NCI-H748 (cell line): ENCODE data around the gene CDHR3.
A peak's percentile ranks its signal among the peaks of the same experiment; 100 is the strongest.
"Not testable (repeated sequence)": the region's sequence is repeated elsewhere in the genome, so short reads cannot be mapped to it uniquely, and the experiment has no call there.

Experiments used
- DNase-seq: peaks from one replicate; lab custom pipeline; 2025; ENCODE audit not compliant: unreplicated experiment; lab: John Stamatoyannopoulos, UW

The CDHR3 gene

DNA sequence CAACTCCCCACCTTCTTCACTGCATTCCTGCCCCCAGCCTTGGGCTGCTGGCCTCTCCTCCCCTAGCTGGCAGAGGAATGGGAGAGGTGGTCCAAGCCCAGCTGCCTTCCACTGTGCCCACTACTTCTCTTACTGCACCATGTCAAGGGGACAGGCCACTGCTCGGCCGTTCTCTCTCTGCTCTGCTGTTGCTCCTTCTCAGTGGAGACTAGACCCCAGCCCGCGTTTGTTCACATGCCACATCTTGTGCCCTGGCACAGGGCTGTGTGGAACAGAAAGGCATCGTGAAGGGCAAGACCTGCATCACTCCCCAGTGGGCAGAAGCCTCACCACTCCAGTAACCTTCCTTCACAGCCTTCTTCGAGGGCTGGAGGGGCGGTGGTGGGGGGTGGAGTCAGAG, 711 bp upstream of the CDHR3 start:
- DNase-seq: no peak

DNA sequence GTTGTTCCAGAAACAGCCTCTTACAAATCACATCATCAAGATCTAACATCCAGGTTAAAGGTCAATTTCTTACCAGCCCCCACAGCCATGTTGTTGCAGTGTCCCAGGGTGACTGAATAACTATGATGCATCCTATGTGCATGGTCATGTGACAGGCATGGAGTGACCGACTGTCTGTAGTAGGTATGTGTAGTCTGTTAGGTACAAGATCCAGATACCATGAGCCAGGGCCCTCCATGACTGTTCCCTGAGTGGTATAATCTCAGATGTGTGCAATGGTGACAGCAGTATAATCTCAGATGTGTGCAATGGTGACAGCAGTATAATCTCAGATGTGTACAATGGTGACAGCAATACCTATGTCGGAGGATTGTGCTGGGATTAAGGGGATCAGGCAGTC, 8.8 kb downstream of the CDHR3 start:
- no peak for DNase-seq

DNA sequence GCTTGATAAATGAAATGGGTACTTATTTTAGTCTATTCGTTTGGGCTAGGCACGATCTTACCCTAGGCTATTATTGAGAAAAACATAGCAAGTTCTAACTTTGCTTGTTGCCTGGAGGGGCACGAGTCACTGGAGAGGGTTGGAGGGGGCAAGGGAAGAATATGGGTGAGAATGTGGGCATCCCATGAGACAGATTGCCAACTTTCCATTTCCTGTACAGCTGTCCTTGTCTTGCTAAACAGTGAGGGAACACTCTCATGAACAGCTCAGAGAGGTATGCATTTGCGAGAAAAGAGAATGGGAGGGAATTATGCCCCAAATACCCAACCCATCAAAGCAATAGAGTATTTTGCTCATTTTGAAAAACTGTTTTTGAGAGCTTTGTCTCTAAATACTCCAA, 9.2 kb downstream of the CDHR3 start:
- no peak for DNase-seq

DNA sequence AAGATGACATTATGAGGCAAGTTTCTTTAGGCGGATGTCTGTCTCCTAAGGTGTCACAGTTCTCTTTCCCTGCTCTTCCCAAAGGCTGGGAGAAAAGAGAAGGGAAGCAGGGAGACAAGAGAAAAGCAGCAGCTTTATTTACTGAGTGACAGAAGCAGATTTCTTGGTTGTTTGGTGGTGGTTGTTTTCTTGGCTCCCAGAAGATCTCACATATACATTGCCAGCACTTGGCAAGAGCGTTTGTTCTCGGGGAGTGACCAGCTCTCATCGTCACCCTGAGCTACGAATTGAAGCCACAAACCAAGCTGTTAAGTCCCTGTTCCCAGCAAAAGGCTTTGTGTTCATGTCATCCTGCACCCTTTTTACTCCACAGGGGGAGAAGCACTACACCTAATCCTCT, 11.4 kb downstream of the CDHR3 start:
- no peak for DNase-seq

DNA sequence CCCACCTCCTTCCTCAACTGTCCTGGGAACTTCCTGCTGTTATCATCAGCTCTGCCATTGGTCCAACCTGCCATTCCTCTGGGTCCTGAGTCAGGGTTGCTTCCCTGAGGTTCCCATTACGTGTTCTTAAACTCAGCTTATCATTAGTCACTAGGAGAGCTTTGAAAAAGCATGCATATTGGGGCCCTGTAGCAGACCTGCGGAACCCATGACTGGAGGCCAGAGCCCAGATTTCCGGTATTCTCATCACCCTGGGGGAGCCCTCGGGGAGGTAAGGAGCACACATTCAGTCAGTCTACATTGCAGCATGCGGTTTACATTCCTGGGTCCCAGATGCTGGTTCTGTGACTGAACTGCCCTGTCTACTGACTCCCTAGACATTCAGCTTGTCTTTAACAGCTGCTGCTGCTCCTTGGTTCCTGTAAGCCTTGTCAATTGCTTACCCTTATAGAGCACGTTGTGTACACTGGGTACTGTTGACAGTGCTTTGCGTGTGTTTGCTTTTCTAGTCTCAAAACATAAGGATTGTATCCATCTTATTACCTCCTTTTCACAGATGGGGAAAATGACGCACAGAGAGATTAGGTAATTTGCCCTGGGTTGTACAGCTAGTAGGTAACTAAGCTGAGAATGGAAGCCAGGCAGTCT, 12.8 kb downstream of the CDHR3 start:
- peak; percentile 82 for DNase-seq

DNA sequence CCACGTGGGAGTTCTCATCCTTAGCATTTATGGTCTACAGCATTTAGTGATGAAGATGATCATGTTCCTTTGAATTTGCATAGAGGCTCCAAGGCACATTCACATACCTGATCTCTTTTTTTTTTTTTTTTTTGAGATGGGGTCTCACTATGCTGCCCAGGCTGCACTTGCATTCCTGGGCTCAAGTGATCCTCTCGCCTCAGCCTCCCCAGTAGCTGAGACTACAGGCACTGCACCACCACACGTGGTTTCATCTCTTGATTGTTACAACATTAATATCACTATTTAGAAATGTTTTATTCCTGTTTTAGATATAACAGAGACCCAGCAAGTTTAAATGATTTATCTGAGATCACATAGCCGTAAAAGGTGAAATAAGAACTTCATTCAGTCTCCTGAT, 13.8 kb downstream of the CDHR3 start:
- no peak for DNase-seq

DNA sequence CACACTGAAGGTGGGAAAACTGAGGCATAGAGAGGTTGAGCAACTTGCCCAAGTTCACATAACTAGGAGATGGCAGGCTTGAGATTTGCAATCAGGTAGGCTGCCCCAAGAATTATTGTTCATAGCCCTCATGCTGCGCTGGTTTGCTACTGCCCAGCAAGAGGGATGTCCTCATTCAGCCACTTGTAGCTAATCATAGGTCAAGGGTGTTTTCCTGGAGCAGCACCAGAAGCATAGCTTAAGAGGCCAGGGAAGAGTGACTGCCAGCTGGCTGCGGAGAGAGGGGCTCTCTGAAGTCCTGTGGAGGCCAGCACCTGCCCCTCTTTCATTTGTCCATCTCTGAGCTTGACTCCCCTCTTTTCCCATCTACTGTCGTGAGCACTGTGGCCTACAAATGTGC, 15.0 kb downstream of the CDHR3 start:
- DNase-seq: no peak

DNA sequence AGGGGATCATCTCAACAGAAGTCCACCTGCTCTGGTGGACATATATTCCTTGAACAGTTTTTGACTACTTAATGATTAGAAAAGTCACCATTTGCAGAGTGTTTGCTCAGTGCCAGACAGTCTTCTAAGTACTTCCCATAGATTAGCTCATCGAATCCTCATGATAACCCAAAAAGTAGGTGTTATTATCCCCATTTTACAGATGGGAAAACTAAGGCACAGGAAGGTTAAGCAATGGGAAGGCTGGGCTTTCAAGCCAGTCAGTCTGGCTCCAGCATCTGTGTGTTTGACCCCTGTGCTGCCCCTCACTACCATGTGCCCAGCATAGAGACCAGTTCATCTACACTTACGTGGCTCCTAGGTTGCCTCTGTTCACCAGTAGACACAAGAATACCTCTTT, 15.9 kb downstream of the CDHR3 start:
- DNase-seq: no peak

DNA sequence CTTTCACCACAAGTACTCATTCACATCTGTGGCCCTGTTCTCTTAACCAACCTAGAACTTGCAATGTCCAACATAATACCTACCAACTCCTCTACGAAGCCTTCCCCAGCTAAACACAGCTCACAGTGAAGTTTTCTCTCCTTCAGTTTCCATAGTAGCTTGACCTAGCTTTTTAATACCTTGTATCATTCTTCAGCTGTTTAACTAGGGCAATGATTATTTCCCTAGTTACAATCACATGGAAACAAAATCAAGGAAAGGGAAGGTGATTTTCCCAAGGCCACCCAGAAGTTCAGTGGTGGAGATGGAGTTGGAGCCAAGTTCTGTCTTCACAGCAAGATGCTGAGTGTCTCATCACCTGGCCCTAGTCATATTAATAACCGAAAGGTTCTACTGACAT, 16.3 kb downstream of the CDHR3 start:
- DNase-seq: no peak

DNA sequence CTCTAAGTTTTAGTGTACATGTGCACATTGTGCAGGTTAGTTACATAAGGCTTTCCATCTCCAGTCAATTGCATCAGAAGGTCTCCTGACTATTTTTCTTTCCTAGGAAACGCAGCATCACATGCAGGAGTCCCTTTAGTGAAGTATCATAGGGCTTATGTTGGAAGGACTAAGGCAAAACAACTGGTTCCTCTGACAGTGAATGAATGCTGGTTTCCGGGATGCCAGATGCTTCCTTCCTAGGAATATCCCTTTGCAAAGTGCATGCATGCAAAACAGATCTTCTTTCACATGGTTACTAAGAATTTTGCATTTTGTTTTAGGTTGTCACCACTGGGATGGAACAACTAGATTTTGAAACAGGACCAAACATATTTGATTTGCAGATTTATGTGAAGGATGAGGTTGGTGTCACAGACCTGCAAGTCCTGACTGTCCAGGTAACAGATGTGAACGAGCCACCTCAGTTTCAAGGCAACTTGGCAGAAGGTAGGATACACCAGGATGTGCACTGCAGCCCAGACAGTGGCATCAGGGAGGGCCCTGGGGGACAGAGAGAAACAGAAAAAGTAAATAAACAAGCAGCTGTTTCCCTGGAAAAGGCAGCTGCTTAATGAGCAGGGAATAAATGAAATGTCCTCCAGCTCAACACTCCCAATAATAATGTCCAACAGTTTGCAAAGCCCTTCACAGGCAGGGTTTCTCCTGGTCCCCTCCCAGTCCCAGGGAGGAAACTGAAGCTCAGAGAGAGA, 17.8 kb downstream of the CDHR3 start:
- peak; percentile 82 for DNase-seq

DNA sequence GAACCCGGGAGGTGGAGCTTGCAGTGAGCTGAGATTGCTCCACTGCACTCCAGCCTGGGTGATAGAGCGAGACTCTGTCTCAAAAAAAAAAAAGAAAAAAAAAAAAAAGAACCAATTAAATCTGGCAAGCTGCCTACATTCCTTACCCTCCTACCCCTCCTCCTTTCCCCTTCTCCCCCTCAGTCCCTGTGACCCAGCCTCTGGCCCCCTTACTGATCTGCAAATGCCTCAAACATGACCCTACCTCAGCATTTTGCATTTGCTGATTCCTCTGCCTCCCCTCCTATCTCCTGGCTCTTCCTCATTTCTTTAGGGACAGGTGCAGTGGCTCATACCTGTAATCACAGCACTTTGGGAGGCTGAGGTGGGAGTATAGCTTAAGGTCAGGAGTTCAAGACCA, 19.3 kb downstream of the CDHR3 start:
- no peak for DNase-seq

DNA sequence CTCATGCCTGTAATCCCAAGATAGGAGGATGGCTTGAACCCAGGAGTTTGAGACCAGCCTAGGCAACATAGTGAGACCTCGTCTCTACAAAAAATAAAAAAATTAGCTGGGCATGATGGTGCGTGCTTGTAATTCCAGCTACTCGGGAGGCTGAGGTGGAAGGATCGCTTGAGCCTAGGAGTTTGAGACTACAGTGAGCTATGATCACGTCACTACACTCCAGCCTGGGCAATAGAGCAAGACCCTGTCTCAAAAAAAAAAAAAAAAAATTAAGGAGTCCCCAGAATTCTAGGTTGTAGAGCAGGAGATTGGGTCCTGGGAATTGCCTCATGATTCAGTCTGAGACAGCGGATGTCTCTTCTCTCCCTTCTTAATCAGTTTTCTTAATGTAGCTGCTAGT, 21.7 kb downstream of the CDHR3 start:
- not testable (repeated sequence) for DNase-seq

DNA sequence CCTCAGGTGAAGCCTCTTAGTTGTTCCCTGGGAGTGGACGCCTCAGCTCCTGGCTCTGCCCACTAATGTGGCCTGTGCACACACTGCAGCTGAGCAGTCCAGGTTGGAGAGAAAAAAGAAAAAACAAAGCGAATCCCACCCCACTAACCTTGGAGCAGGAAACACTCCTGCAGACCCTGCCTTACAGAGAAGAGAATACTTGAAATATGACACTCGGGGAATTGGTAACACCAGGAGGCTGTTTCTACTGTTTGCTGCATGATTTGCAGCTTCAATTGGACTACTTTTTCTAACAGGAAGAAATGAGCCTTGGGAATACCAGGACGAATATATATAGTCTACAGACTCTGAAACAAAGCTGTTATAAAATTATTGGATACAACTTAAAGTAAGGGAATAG, 22.2 kb downstream of the CDHR3 start:
- peak; percentile 67 for DNase-seq

DNA sequence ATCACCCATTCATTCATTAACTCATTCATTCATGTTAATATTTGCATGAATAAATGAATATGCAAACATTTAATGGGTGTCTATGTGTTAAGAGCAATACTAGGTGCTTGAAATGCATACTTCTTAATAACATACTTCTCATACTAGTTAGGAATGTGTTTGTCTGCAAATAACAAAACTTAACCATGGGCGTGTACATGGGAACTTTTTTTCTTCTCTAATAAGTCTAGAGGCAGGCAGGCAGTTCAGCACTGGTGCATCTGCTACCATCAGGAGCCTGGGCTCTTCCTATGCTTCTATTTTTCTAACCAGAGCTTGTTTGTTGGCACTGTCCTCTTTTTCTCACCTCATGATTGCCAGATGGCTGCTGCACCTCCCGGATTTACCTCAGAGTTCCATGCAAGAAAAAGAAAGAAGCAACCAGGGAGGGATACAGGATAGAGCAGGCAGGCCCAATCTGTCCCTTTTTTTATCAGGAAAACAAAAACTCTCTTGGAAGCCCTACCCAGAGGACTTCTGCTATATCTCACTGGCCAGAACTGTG, 22.7 kb downstream of the CDHR3 start:
- DNase-seq: no peak

DNA sequence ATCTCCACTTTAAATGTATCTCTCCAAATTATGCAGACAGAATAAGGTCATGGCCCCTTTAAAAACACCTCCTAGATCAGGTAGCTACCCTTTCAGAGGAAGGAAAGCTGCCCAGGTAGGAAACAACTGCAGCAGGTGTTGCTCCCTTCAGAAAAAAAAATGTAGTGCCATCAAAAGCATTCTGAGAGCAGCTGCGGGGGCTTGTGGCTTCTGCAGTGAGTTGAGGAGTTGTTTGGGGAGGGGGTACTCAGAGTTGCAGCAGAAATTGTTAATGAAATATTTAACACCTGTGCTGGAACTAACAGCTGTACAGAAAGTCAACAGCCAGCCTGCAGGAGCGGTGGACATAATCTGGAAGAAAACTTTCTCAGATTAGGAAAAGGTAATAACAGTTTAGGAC, 24.0 kb downstream of the CDHR3 start:
- no peak for DNase-seq

DNA sequence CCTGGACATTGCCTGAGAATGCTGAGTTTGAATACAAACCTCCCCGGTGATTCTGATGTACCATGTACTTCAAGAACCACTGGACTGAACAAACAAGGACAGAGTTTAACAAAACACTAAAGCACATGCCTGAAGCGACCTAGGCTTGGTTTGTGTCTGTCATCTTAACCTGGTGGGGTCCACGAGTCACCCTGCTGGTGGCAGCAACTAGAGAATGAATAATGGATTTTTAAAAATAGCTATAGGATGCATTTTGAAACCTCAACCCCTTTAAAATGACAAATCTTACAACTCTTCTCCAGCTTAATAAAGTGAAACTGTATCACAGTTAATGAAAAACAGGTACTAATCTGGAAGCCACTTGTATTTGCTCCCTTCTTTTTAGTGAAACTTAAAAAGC, 25.2 kb downstream of the CDHR3 start:
- no peak for DNase-seq

DNA sequence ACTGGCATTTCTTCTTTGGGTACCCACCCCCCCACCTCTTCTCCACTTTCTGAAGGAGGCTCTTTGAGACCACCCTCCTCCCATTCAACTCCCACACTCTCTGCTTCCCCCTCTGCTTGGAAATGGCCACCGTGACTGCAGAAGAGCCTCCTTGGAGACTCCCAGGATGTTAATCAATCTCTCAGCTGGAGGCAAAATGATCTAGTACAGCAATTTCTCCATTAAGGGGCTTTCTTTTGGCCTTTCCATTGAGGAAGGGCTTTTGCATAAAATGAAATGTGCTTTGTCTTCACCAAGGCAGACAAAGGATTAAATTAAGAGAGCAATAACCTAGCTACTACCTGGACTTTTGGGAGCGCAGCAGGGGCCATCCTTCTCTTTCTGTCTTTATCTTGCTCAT, 26.1 kb downstream of the CDHR3 start:
- DNase-seq: no peak

DNA sequence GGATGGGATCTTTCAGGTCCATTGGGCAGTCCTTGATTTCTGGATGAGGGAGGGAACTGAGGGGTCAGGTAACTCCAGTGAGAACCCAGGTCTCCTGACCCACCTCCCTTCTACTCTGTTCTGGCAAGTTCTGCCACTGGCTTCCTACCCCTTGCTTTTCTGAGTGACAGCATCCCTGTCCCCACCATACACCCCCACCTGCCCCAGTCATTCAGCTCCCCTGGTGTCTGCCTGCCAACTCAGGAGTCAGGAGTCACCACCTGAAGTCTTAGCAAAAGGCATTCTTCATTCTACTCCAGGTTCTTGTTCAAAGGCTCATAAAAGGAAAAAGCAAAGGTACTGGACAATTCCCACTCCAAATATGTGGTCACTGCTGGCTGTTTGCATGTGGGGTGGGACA, 26.6 kb downstream of the CDHR3 start:
- no peak for DNase-seq

DNA sequence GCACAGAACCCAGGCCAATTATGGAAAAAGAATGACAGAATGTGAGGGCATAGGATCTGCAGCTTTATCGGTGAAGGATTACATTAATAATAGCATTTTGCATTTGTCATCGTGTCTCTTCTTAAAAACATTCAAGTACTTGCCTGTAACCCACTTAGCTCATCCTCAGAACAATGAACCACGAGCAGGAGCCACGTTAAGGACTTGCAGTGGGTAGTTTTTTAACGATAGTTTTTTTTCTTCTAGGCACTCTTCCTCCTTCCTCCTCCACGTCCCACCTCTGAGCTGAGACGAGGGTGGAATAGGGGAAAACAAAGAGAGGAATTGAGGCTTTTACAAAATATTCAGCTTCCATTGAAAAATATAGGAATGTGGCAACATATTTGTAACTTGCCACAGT, 27.1 kb downstream of the CDHR3 start:
- DNase-seq: no peak

DNA sequence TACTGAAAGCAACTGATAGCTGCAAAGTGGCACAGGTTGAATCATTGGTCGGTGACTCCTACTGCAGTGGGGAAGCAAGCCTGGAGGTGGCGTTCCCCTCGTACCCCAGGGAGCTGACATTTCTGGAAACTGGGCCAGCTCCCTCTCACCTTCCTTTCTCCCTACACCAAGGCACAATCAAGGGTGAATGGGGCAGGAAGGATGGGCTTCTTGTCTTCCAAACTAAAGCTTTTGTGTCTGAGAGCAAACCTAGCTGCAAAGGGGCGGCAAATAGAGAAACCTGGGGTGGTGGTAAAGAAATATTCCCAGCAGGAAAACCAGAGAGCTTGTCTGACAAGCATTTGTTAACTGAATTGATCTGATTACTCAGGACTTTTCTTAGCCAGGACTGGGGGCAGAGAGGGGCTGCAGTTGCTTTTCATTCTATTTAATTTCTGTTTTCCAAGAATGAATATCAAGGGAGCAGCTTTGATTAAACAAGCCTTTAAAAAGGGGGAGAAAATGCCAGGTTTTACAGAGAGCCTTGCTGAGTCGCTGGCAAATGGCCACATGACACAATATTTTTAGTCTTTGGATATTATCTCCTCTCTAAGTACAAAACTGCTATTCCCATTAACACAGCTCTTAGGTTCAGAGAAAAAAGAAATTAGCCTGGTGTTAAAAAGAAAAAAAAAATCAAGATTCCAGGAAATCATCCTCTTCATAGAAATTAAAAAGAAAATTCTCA, 27.8 kb downstream of the CDHR3 start:
- no peak for DNase-seq

DNA sequence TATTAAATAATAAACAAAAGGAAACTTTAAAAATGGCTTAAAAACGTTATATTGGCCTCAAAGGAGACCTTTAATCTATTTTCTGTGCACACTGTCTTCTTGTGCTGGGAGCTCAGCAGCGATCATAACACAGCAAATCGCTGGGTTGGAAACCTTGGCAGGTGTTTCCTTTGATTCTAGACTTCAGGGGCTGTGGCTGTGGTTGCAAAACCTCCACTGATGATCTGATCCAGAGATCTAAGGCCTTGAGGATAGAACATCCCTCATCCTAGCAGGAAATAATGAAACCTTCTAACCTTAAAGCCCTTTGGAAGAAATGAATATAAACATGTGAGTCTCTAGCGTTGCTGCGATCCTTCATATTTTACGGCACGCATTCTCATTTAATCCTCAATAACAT, 29.8 kb downstream of the CDHR3 start:
- no peak for DNase-seq
